Measurements from ENCODE around the gene RNASEL. TPM values are rescaled to one million over a fixed set of nuclear protein-coding genes. Genes with fewer than 3 reads are reported as not detected.

Gene RNASEL
- polyA plus RNA-seq, 6 donors from 2014 or later = 5.0 to 10.1 (median 7.1) TPM

GRCh38 chr1:182628657-182629056 lies 39.6 kb upstream of the RNASEL start:
- no peak for DNase-seq
- H3K27me3 Mint-ChIP-seq = no peaks in the 10 kb centered on the region
- no peak overlapping the region for H3K4me3 Mint-ChIP-seq
- H3K4me1 Mint-ChIP-seq = peaks cover 38 to 43% (median 40%) of the 10 kb centered on the region in 3 donors
- no peak for ATAC-seq (ENCODE audit: low read depth in 2 of 2)
- H3K27ac Mint-ChIP-seq = peak overlapping the region in 3 of 6 donors; percentile 7 to 79 (median 45)
- no peaks in the 10 kb centered on the region for H3K9me3 Mint-ChIP-seq
- H3K36me3 Mint-ChIP-seq = no peaks in the 10 kb centered on the region

GRCh38 chr1:182627622-182628021 lies 38.6 kb upstream of the RNASEL start:
- H3K4me3 Mint-ChIP-seq = no peak overlapping the region
- peaks cover 39 to 44% (median 40%) of the 10 kb centered on the region in 3 donors for H3K4me1 Mint-ChIP-seq
- H3K9me3 Mint-ChIP-seq = no peaks in the 10 kb centered on the region
- ATAC-seq (ENCODE audit: low read depth in 2 of 2) (no peak), DNase-seq (no peak)
- no peak overlapping the region for H3K27ac Mint-ChIP-seq
- no peaks in the 10 kb centered on the region for H3K36me3 Mint-ChIP-seq
- no peaks in the 10 kb centered on the region for H3K27me3 Mint-ChIP-seq

- Mint-ChIP-seq H3K36me3 (no peaks in the 10 kb centered on the region), H3K27me3 (no peaks in the 10 kb centered on the region), H3K9me3 (no peaks in the 10 kb centered on the region), H3K4me1 (peaks cover 32 to 44% (median 33%) of the 10 kb centered on the region in 3 donors), H3K4me3 (no peak overlapping the region), H3K27ac (peak overlapping the region in 1 of 6 donors; percentile 18)
- DNase-seq (no peak), ATAC-seq (ENCODE audit: low read depth in 2 of 2) (no peak)
Observed at GRCh38 chr1:182626527-182626926, 37.5 kb upstream of the RNASEL start.

- H3K4me1 Mint-ChIP-seq = peaks cover 32 to 41% (median 33%) of the 10 kb centered on the region in 3 donors
Observed at GRCh38 chr1:182625719-182626504, 36.9 kb upstream of the RNASEL start.

GRCh38 chr1:182625024-182625423 lies 36.0 kb upstream of the RNASEL start:
- Mint-ChIP-seq H3K27me3 (no peaks in the 10 kb centered on the region), H3K4me3 (no peak overlapping the region), H3K27ac (no peak overlapping the region), H3K4me1 (peaks cover 28 to 33% (median 32%) of the 10 kb centered on the region in 3 donors), H3K9me3 (peaks cover 2 to 9% (median 8%) of the 10 kb centered on the region in 7 donors), H3K36me3 (peaks cover 0 to 8% of the 10 kb centered on the region in 2 donors)
- ATAC-seq (ENCODE audit: low read depth in 2 of 2) (no peak), DNase-seq (no peak)

More at GRCh38 chr1:182625719-182626504, 36.9 kb upstream of the RNASEL start:
- DNase-seq (no peak), ATAC-seq (ENCODE audit: low read depth in 2 of 2) (no peak)
- Mint-ChIP-seq H3K27ac (peak overlapping the region in 2 of 6 donors; percentile 22 to 58), H3K9me3 (peaks cover 0 to 4% (median 3%) of the 10 kb centered on the region in 7 donors), H3K4me3 (no peak overlapping the region), H3K36me3 (peaks cover 0 to 2% of the 10 kb centered on the region in 2 donors), H3K27me3 (no peaks in the 10 kb centered on the region)

- Mint-ChIP-seq H3K4me3 (no peak overlapping the region), H3K9me3 (peaks cover 2 to 9% (median 8%) of the 10 kb centered on the region in 7 donors), H3K36me3 (peaks cover 0 to 8% of the 10 kb centered on the region in 2 donors), H3K27me3 (no peaks in the 10 kb centered on the region), H3K27ac (peak overlapping the region in 2 of 6 donors; percentile 16 to 73), H3K4me1 (peaks cover 24 to 28% (median 27%) of the 10 kb centered on the region in 3 donors)
- ATAC-seq (ENCODE audit: low read depth in 2 of 2) (no peak), DNase-seq (no peak)
Observed at GRCh38 chr1:182624577-182624976, 35.5 kb upstream of the RNASEL start.

- peak overlapping the region in 5 of 6 donors; percentile 33 to 75 (median 53) for H3K27ac Mint-ChIP-seq
- peak; percentile 18 to 40 for ATAC-seq (ENCODE audit: low read depth in 2 of 2)
- peak overlapping the region in 6 of 8 donors; percentile 13 to 69 (median 59) for H3K4me3 Mint-ChIP-seq
Observed at GRCh38 chr1:182622901-182623528, 34.0 kb upstream of the RNASEL start.

GRCh38 chr1:182621906-182622305 lies 32.9 kb upstream of the RNASEL start:
- peaks cover 2 to 13% (median 8%) of the 10 kb centered on the region in 7 donors for H3K9me3 Mint-ChIP-seq
- H3K27me3 Mint-ChIP-seq = peaks cover 0 to 11% (median 0%) of the 10 kb centered on the region in 3 donors
- ATAC-seq (ENCODE audit: low read depth in 2 of 2) = no peak
- H3K27ac Mint-ChIP-seq = no peak overlapping the region
- peaks cover 0 to 8% of the 10 kb centered on the region in 2 donors for H3K36me3 Mint-ChIP-seq
- peak overlapping the region in 1 of 8 donors; percentile 18 for H3K4me3 Mint-ChIP-seq
- no peak for DNase-seq
- H3K4me1 Mint-ChIP-seq = peaks cover 16 to 24% (median 23%) of the 10 kb centered on the region in 3 donors

More at GRCh38 chr1:182622901-182623528, 34.0 kb upstream of the RNASEL start:
- H3K4me1 Mint-ChIP-seq = peaks cover 16 to 22% (median 22%) of the 10 kb centered on the region in 3 donors
- DNase-seq = no peak
- peaks cover 0 to 8% of the 10 kb centered on the region in 2 donors for H3K36me3 Mint-ChIP-seq
- peaks cover 2 to 13% (median 8%) of the 10 kb centered on the region in 7 donors for H3K9me3 Mint-ChIP-seq
- H3K27me3 Mint-ChIP-seq = peaks cover 0 to 11% (median 0%) of the 10 kb centered on the region in 3 donors

- H3K9me3 Mint-ChIP-seq = peaks cover 2 to 13% (median 8%) of the 10 kb centered on the region in 7 donors
- no peak for ATAC-seq (ENCODE audit: low read depth in 2 of 2)
- H3K27me3 Mint-ChIP-seq = peaks cover 0 to 11% (median 0%) of the 10 kb centered on the region in 3 donors
- peak overlapping the region in 1 of 8 donors; percentile 56 for H3K4me3 Mint-ChIP-seq
- no peak for DNase-seq
- peaks cover 0 to 8% of the 10 kb centered on the region in 2 donors for H3K36me3 Mint-ChIP-seq
- H3K4me1 Mint-ChIP-seq = peaks cover 19 to 31% (median 29%) of the 10 kb centered on the region in 3 donors
- H3K27ac Mint-ChIP-seq = no peak overlapping the region
Observed at GRCh38 chr1:182620924-182621585, 32.0 kb upstream of the RNASEL start.

- peak overlapping the region in 1 of 8 donors; percentile 91 for H3K4me3 Mint-ChIP-seq
- ATAC-seq (ENCODE audit: low read depth in 2 of 2) (no peak), DNase-seq (no peak)
- H3K27me3 Mint-ChIP-seq = peaks cover 9 to 36% (median 12%) of the 10 kb centered on the region in 3 donors
- H3K9me3 Mint-ChIP-seq = peaks cover 2 to 13% (median 8%) of the 10 kb centered on the region in 7 donors
- peaks cover 0 to 8% of the 10 kb centered on the region in 2 donors for H3K36me3 Mint-ChIP-seq
- peaks cover 20 to 42% (median 26%) of the 10 kb centered on the region in 3 donors for H3K4me1 Mint-ChIP-seq
- peak overlapping the region in 1 of 6 donors; percentile 90 for H3K27ac Mint-ChIP-seq
Observed at GRCh38 chr1:182617734-182618351, 28.8 kb upstream of the RNASEL start.

- Mint-ChIP-seq H3K27me3 (peaks cover 17 to 44% (median 20%) of the 10 kb centered on the region in 3 donors), H3K4me3 (peak overlapping the region in 5 of 8 donors; percentile 4 to 91 (median 84)), H3K27ac (peak overlapping the region in 5 of 6 donors; percentile 80 to 90 (median 86)), H3K9me3 (peaks cover 2 to 13% (median 8%) of the 10 kb centered on the region in 7 donors), H3K4me1 (peaks cover 16 to 35% (median 23%) of the 10 kb centered on the region in 3 donors), H3K36me3 (peaks cover 0 to 8% of the 10 kb centered on the region in 2 donors)
- ATAC-seq (ENCODE audit: low read depth in 2 of 2) (no peak), DNase-seq (no peak)
Observed at GRCh38 chr1:182617014-182617429, 28.0 kb upstream of the RNASEL start.
